GM12892 (cell line): ENCODE measurements around the gene TEX14.

ENCODE experiments used
- POLR2A ChIP-seq: IDR thresholded peaks from 2 replicates; pipeline ENCODE4 v1.6.1; 2011; ENCODE audit warnings: low read depth, low read length, control low read depth
- POLR2AphosphoS5 ChIP-seq: IDR thresholded peaks from 2 replicates; pipeline ENCODE4 v1.6.1; 2011; ENCODE audit warnings: low read depth, low read length, control low read depth

- TF ChIP-seq POLR2A, result no peak
- TF ChIP-seq POLR2AphosphoS5, result no peak
Observed at GRCh38 chr17:58706351-58707140, 14.7 kb upstream of the TEX14 start.
